GM12878 (cell line): ENCODE results near the gene MGP. TPM values are rescaled to one million over a fixed set of nuclear protein-coding genes. Genes with fewer than 3 reads are reported as not detected.

Source experiments
- ATAC-seq: fragments of 200-7000 bp; cut with Tn5 transposase; 3 replicates; pipeline ENCODE4 v1.9.1; 2020; ENCODE audit warnings: mild to moderate bottlenecking, moderate library complexity
- BruUV-seq: library from RNA; stranded (reverse); fragments of 400-500 nt; replicated peaks from 2 replicates; lab custom pipeline; 2021; lab: Mats Ljungman, UMichigan
- CTCF ChIA-PET: fragments of 300-600 bp; sonication (Branson Sonifier 250); formaldehyde crosslinking; extraction: SDS; loops from one replicate; lab custom pipeline; 2021; ENCODE audit warnings: inconsistent platforms; lab: Yijun Ruan, JAX
- POLR2A ChIA-PET: fragments of 350-600 bp; formaldehyde crosslinking; extraction: SDS; loops from one replicate; lab custom pipeline; 2021; ENCODE audit warnings: inconsistent platforms; lab: Charles Lee
- RAD21 ChIA-PET: fragments of 300-600 bp; sonication (Branson Sonifier 250); formaldehyde crosslinking; loops from one replicate; lab custom pipeline; 2023; ENCODE audit warnings: antibody characterized with exemption; ENCODE audit not compliant: unreplicated experiment; lab: Charles Lee
- SMC1A ChIA-PET: fragments of 300-600 bp; sonication (Branson Sonifier 250); formaldehyde crosslinking; loops from one replicate; lab custom pipeline; 2023; ENCODE audit not compliant: unreplicated experiment, uncharacterized antibody; lab: Charles Lee
- DNase-seq: peaks from one replicate; pipeline ENCODE4 v3.0.0-alpha.2; 2011; ENCODE audit warnings: low read depth, low spot score
- FAIRE-seq: peaks from 3 replicates; lab custom pipeline; 2011; peaks lifted over from hg19 to GRCh38; lab: Jason Lieb, UNC
- H2AFZ ChIP-seq: 2 replicates; pipeline ENCODE4 v1.6.0; 2011; ENCODE audit warnings: low read depth, low read length, control low read depth; ENCODE audit not compliant: control insufficient read depth
- H3K27ac ChIP-seq: 2 replicates; pipeline ENCODE4 v1.5.1; 2011; ENCODE audit warnings: control low read depth; ENCODE audit not compliant: control insufficient read depth, insufficient read depth
- H3K27me3 ChIP-seq, 2 experiments: replicated peaks in 1 of 2; 2 replicates each; pipeline versions ENCODE4 v1.6.0 to v1.6.1; 2011; ENCODE audit warnings: low read length in 1 of 2; ENCODE audit not compliant: control insufficient read depth in 2 of 2, insufficient read depth in 2 of 2
- H3K36me3 ChIP-seq, 2 experiments: 2 replicates each; pipeline ENCODE4 v1.5.1; 2011; ENCODE audit warnings: low read length in 1 of 2; ENCODE audit not compliant: control insufficient read depth in 2 of 2, insufficient read depth in 2 of 2
- H3K4me1 ChIP-seq: 2 replicates; pipeline ENCODE4 v1.6.1; 2011; ENCODE audit warnings: mild to moderate bottlenecking, low read length, moderate library complexity, mixed read lengths; ENCODE audit not compliant: control insufficient read depth, insufficient read depth
- H3K4me2 ChIP-seq: 2 replicates; pipeline ENCODE4 v1.6.0; 2011; ENCODE audit warnings: control low read depth; ENCODE audit not compliant: control insufficient read depth, insufficient read depth
- H3K4me3 ChIP-seq: fragments of 200-600 bp; sonication (generic); 2 replicates; pipeline ENCODE4 v1.5.1; 2016
- H3K79me2 ChIP-seq: 2 replicates; pipeline ENCODE4 v1.6.0; 2011; ENCODE audit warnings: low read length; ENCODE audit not compliant: control insufficient read depth, insufficient read depth
- H3K9ac ChIP-seq: 2 replicates; pipeline ENCODE4 v1.8.0; 2011; ENCODE audit warnings: low read length, control low read depth, mixed read lengths; ENCODE audit not compliant: control insufficient read depth, insufficient read depth
- H3K9me3 ChIP-seq: replicated peaks from 3 replicates; pipeline ENCODE4 v1.5.1; 2011; ENCODE audit warnings: mild to moderate bottlenecking, low read length; ENCODE audit not compliant: control insufficient read depth, insufficient read depth
- H4K20me1 ChIP-seq: 2 replicates; pipeline ENCODE4 v1.6.0; 2011; ENCODE audit not compliant: control insufficient read depth, insufficient read depth
- CHD1 ChIP-seq: IDR thresholded peaks from 2 replicates; pipeline ENCODE4 v1.6.1; 2012; ENCODE audit warnings: low read depth, low read length, improper control_type of control experiment
- CHD4 ChIP-seq: fragments of 200-600 bp; sonication (generic); IDR thresholded peaks from 2 replicates; pipeline ENCODE4 v1.6.1; 2016; ENCODE audit warnings: mild to moderate bottlenecking
- MYC ChIP-seq: IDR thresholded peaks from 2 replicates; pipeline ENCODE4 v1.6.1; 2011; ENCODE audit warnings: mild to moderate bottlenecking, low read length, moderate library complexity, inconsistent platforms; ENCODE audit not compliant: insufficient read depth, insufficient replicate concordance, insufficient read length, severe bottlenecking
- NFYB ChIP-seq: IDR thresholded peaks from 2 replicates; pipeline ENCODE4 v1.6.1; 2011; ENCODE audit warnings: low read depth, mild to moderate bottlenecking, low read length, improper control_type of control experiment, moderate library complexity; ENCODE audit not compliant: insufficient read depth
- SIN3A ChIP-seq: IDR thresholded peaks from 2 replicates; pipeline ENCODE4 v1.6.1; 2012; ENCODE audit warnings: low read depth, low read length, improper control_type of control experiment
- WGBS: methylation state at CpG from one replicate; pipeline ENCODE4 v1.1.6; 2016; ENCODE audit warnings: low lambda C conversion rate; ENCODE audit not compliant: insufficient replicate concordance, insufficient coverage; ENCODE audit errors: missing lambda C conversion rate; 5-methylcytosine and 5-hydroxymethylcytosine counted together
- in situ Hi-C: fragments of 300-500 bp; cut with MboI; formaldehyde crosslinking; loops from 9 replicates; pipeline ENCODE4 v1.14.3; 2018; ENCODE audit warnings: mixed read lengths
- intact Hi-C: fragments of 100-400 bp; cut with micrococcal nuclease; formaldehyde crosslinking; loops from one replicate; pipeline ENCODE4 v1.14.2; 2022; ENCODE audit not compliant: unreplicated experiment
- polyA plus RNA-seq, 11 experiments: library from polyadenylated mRNA; depleted of rRNA in 4 of 11; unstranded in 6 of 11; stranded (reverse) in 5 of 11; fragments of >200 nt; fragmentation: Nextera tagmentation in 4 of 11; fragmentation: Illumina TruSeq in 1 of 11; extraction: Ambion mirVana in 4 of 11; extraction: Trizol in 1 of 11; gene quantifications; 1 replicate in 1 of 11; 2 replicates in 10 of 11; pipeline versions ENCODE4 v1.2.1 to v1.2.3, GENCODE V29; 2011 to 2016; ENCODE audit warnings: inconsistent platforms in 2 of 11, missing spikeins in 2 of 11, low read depth in 1 of 11
- total RNA-seq, 4 experiments: library from RNA; depleted of rRNA in 3 of 4; stranded (reverse); fragments of >200 nt in 3 of 4; fragmentation: Illumina TruSeq in 1 of 4; extraction: Trizol in 1 of 4; gene quantifications; 2 replicates each; pipeline versions ENCODE4 v1.2.1 to v1.2.3, GENCODE V29; 2013 to 2021
- TF ChIP-seq, protein P1 (sequence below): IDR thresholded peaks from 2 replicates; pipeline ENCODE4 v1.6.1; 2011; ENCODE audit warnings: mild to moderate bottlenecking, low read depth, low read length, moderate library complexity; ENCODE audit not compliant: insufficient replicate concordance
- TF ChIP-seq, protein P2 (sequence below): IDR thresholded peaks from 2 replicates; pipeline ENCODE4 v1.6.1; 2011; ENCODE audit warnings: low read depth, low read length, improper control_type of control experiment, borderline replicate concordance

Gene MGP
- total and polyA plus RNA-seq, 10 of the 15 experiments (the other 5 are each of a cell fraction or from before 2014, with no cell fraction given) = 0.21 to 1.2 TPM; not detected in 8

DNA sequence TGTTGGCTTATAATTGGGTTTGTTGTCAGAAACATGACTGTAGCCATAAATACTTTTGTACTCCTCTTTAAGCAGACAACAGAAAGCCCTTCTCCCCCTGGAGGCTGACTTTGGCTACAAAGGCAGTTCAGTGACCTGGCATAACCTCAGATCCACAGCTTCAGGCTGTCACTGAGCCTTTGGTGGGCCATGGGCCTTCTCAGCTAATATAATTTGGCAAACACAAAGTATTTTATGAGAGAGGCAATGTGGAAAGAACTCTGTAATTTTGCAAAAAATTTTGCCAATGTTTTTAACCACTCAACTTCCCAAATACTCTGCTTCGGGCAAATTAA lies 15.5 kb upstream of the MGP start:
- H3K27ac ChIP-seq = no peak overlapping the region
- no peaks in the 10 kb centered on the region for H4K20me1 ChIP-seq
- in situ Hi-C loops (no loop called here), intact Hi-C loops (no loop called here)
- ATAC-seq = no peak; the same call in 2 of the 3 replicates
- FAIRE-seq = no peak
- SMC1A ChIA-PET = no interaction called here
- no peak overlapping the region for H2AFZ ChIP-seq
- RAD21 ChIA-PET = interaction anchor here (1.9 kb wide), 1 partner anchor 53 kb away, joined by 5 read pairs; no protein-coding TSS in a partner anchor
- no peak overlapping the region for H3K4me3 ChIP-seq
- CTCF ChIA-PET = no interaction called here
- no peak for DNase-seq
- no peaks in the 10 kb centered on the region for H3K79me2 ChIP-seq
- TF ChIP-seq, protein P1, sequence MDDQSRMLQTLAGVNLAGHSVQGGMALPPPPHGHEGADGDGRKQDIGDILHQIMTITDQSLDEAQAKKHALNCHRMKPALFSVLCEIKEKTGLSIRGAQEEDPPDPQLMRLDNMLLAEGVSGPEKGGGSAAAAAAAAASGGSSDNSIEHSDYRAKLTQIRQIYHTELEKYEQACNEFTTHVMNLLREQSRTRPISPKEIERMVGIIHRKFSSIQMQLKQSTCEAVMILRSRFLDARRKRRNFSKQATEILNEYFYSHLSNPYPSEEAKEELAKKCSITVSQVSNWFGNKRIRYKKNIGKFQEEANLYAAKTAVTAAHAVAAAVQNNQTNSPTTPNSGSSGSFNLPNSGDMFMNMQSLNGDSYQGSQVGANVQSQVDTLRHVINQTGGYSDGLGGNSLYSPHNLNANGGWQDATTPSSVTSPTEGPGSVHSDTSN = no peak
- TF ChIP-seq CHD4 = no peak
- no peak for TF ChIP-seq CHD1
- TF ChIP-seq SIN3A = no peak
- no peak for TF ChIP-seq NFYB
- TF ChIP-seq, protein P2, sequence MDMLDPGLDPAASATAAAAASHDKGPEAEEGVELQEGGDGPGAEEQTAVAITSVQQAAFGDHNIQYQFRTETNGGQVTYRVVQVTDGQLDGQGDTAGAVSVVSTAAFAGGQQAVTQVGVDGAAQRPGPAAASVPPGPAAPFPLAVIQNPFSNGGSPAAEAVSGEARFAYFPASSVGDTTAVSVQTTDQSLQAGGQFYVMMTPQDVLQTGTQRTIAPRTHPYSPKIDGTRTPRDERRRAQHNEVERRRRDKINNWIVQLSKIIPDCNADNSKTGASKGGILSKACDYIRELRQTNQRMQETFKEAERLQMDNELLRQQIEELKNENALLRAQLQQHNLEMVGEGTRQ = no peak
- no peak for TF ChIP-seq MYC
- POLR2A ChIA-PET = no interaction called here
- H3K27me3 ChIP-seq = no peaks in the 10 kb centered on the region
- no peak overlapping the region for H3K4me2 ChIP-seq
- no TSS peak for BruUV-seq
- WGBS = 94% methylated on average over 1 of the region's 1 CpG
- no peak overlapping the region for H3K9ac ChIP-seq
- peaks cover 4% of the 10 kb centered on the region; the same call in 1 of the 2 replicates for H3K4me1 ChIP-seq
- H3K9me3 ChIP-seq = no peaks in the 10 kb centered on the region
- no peaks in the 10 kb centered on the region for H3K36me3 ChIP-seq
